GM18526 (cell line): ENCODE data around the gene CRTC1.

Source experiments
- POLR2A ChIP-seq: IDR thresholded peaks from 3 replicates; pipeline ENCODE4 v1.6.1; 2011; ENCODE audit not compliant: insufficient read length; ENCODE audit errors: extremely low read depth

The CRTC1 gene

GRCh38 chr19:18780631-18781030, 97.2 kb downstream of the CRTC1 start:
- TF ChIP-seq POLR2A = no peak

- no peak for TF ChIP-seq POLR2A
Observed at GRCh38 chr19:18781047-18781600, 97.6 kb downstream of the CRTC1 start.

- TF ChIP-seq POLR2A = no peak
Observed at GRCh38 chr19:18781885-18782527, 98.5 kb downstream of the CRTC1 start.

GRCh38 chr19:18782559-18783225, 99.2 kb downstream of the CRTC1 start:
- no peak for TF ChIP-seq POLR2A

GRCh38 chr19:18783958-18784785, 100.7 kb downstream of the CRTC1 start:
- TF ChIP-seq POLR2A = no peak

GRCh38 chr19:18784786-18785120, 101.3 kb downstream of the CRTC1 start:
- TF ChIP-seq POLR2A = no peak

GRCh38 chr19:18785179-18786124, 102.0 kb downstream of the CRTC1 start:
- no peak for TF ChIP-seq POLR2A

- no peak for TF ChIP-seq POLR2A
Observed at GRCh38 chr19:18788529-18789421, 105.3 kb downstream of the CRTC1 start.

GRCh38 chr19:18789422-18789869, 106.0 kb downstream of the CRTC1 start:
- TF ChIP-seq POLR2A = no peak

GRCh38 chr19:18789883-18790565, 106.5 kb downstream of the CRTC1 start:
- no peak for TF ChIP-seq POLR2A

GRCh38 chr19:18790566-18791314, 107.3 kb downstream of the CRTC1 start, which contains the start of gene COMP:
Gene COMP, minus strand, starts transcription at chr19:18791305. Its CDS starts 36 bp downstream, at chr19:18791269.
- TF ChIP-seq POLR2A = no peak

GRCh38 chr19:18791315-18791678, 107.8 kb downstream of the CRTC1 start:
- TF ChIP-seq POLR2A = no peak
